Measurements from ENCODE around the gene RPL15.
"Not testable (repeated sequence)": the region's sequence is repeated elsewhere in the genome, so short reads cannot be mapped to it uniquely, and the experiment has no call there.

Gene RPL15

DNA sequence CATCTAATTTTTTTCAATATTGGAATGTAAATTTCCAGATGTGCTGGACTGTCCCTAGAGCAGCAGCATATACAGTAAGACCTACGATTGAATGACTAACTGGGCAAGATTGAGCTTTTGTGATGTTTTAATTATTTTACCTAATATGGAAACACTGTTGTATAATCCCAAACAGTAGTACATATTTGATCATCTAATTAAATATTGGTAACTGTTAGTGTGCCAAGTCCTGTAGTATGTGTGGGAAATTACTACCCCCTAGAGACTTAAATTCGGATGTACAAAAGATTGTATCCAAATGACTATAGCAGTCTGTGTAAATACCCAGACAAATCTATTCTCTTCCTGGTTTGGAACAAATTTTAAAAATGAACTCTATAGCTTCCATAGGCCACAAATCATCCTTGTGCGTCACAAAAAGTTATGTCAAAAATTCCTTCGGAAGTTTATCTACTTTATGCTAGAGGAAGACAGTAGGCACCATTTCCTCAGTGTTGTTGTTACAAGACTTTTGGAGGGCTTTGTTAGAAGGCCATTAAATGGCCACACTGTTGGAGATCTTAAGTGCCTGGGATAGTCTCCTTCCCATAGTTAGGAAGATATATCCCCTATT, 41.7 kb upstream of the RPL15 start:
- TF ChIP-seq POLR2A (IDR thresholded peaks at IDR 0.05; ENCODE audit: low read depth, low read length) (no peak), POLR2AphosphoS5 (IDR thresholded peaks at IDR 0.05; ENCODE audit: low read depth, low read length) (no peak), SPI1 (IDR thresholded peaks at IDR 0.05; ENCODE audit: low read depth, low read length) (no peak), PAX5 (IDR thresholded peaks at IDR 0.05; ENCODE audit: insufficient read depth, low read length, severe bottlenecking) (no peak), POU2F2 (IDR thresholded peaks at IDR 0.05; ENCODE audit: low read depth, low read length) (no peak), TAF1 (IDR thresholded peaks at IDR 0.05; ENCODE audit: low read depth, low read length) (no peak)
- DNase-seq (ENCODE audit: insufficient read length, low spot score) (no peak), FAIRE-seq (no peak)

DNA sequence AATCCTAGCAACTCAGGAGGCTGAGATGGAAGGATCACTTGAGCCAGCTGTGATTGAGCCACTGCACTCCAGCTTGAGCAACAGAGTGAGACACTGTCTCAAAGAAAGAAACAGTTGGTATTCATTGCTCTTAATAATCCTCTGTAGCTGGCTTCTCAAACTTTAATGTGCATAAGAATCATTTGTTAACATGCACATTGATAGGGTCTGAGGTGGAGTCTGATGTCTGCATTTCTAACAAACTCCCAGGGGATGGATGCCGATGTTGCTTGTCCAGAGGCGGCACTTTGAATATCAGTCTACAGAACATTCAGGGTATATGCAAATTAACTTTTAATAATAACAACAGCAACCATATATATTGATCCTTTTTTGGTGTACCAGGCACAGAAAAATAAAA, 40.0 kb upstream of the RPL15 start:
- FAIRE-seq = no peak
- DNase-seq (ENCODE audit: insufficient read length, low spot score) = no peak
- TF ChIP-seq SPI1 (IDR thresholded peaks at IDR 0.05; ENCODE audit: low read depth, low read length) (no peak), TAF1 (IDR thresholded peaks at IDR 0.05; ENCODE audit: low read depth, low read length) (no peak), POLR2AphosphoS5 (IDR thresholded peaks at IDR 0.05; ENCODE audit: low read depth, low read length) (no peak), PAX5 (IDR thresholded peaks at IDR 0.05; ENCODE audit: insufficient read depth, low read length, severe bottlenecking) (no peak), POLR2A (IDR thresholded peaks at IDR 0.05; ENCODE audit: low read depth, low read length) (no peak), POU2F2 (IDR thresholded peaks at IDR 0.05; ENCODE audit: low read depth, low read length) (no peak)

DNA sequence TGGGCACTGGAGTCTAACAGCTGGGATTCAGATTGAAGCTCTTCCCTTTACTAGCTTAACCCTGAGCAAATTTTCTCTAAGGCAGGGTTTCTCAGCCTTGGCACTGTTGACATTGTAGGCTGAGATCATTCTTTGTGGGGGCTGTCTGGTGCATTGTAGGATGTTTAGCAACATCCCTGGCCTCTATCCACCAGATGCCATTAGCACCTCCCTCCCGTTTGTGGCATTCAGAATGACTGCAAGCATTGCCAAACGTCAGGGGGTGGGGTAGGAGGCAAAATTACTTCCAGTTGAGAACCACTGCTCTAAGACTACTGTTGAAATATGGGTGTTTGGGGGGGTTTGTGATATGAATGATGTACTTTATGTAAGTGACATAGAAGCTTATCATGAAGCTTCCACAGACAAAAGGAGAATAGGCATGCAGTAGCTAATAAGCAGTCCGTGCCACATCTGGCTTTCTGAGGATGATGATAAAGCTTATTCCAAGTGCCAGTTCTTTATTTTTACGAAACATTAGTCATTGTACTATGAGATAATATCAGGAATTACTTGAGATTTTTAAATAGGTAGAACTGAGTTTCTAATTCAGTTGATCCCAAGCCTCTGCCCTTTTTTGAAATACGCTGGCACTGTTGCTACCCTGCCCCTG, 39.5 kb upstream of the RPL15 start:
- FAIRE-seq (no peak), DNase-seq (ENCODE audit: insufficient read length, low spot score) (no peak)
- TF ChIP-seq SPI1 (IDR thresholded peaks at IDR 0.05; ENCODE audit: low read depth, low read length) (no peak), POLR2AphosphoS5 (IDR thresholded peaks at IDR 0.05; ENCODE audit: low read depth, low read length) (no peak), TAF1 (IDR thresholded peaks at IDR 0.05; ENCODE audit: low read depth, low read length) (no peak), PAX5 (IDR thresholded peaks at IDR 0.05; ENCODE audit: insufficient read depth, low read length, severe bottlenecking) (no peak), POLR2A (IDR thresholded peaks at IDR 0.05; ENCODE audit: low read depth, low read length) (no peak), POU2F2 (IDR thresholded peaks at IDR 0.05; ENCODE audit: low read depth, low read length) (no peak)

DNA sequence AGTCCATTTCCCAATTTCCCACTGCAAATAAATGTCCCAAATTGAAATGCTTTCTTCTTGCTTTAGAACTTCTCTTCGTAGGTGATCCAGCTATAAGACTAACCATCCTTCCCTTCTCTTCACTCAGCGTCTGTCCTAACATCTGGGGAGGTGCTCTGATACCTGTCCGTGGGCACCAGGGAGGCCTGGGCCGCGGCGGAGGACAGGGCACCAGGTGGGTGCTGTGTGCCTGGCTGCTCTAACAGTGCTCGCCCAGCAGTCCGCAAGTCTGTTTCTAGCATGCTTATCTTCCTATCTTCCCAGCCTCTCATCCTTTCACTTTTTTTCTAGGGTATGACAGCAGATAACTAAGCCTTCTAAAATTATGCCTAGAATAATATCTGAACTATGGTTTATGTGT, 37.4 kb upstream of the RPL15 start:
- no peak for TF ChIP-seq TAF1 (IDR thresholded peaks at IDR 0.05; ENCODE audit: low read depth, low read length)
- FAIRE-seq (no peak), DNase-seq (ENCODE audit: insufficient read length, low spot score) (no peak)

DNA sequence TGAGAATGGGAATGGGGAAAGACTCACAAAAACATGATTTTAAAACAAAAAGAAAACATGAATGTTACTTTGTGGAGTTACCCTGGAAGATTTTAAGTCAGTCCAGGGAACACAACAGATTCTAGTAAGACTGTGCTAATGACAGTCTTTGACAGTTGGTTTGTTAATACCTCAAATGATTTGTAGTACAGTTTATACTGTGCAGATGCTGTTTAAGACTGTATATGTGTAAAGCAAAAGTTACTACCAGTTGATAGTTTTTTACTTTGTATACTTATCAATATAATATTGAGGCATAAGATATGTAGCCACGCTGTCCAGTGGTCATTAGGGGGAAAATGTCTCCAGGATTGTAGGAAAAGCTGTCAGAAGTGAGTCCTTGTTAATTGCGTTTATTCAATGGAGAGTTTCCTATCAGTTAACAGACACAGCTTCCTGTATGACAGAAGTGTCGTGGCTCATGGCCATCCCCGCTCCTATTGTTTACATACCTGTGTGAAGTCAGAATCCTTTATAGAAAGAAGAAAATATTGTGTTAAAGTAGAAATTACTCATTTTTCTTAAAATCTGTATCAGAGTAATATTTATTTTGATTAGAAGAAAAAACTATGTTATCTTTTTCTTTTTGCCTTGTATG, 36.1 kb upstream of the RPL15 start:
- no peak for DNase-seq (ENCODE audit: insufficient read length, low spot score)
- no peak for TF ChIP-seq POU2F2 (IDR thresholded peaks at IDR 0.05; ENCODE audit: low read depth, low read length)
- no peak for TF ChIP-seq TAF1 (IDR thresholded peaks at IDR 0.05; ENCODE audit: low read depth, low read length)
- no peak for TF ChIP-seq POLR2A (IDR thresholded peaks at IDR 0.05; ENCODE audit: low read depth, low read length)
- no peak for TF ChIP-seq POLR2AphosphoS5 (IDR thresholded peaks at IDR 0.05; ENCODE audit: low read depth, low read length)
- TF ChIP-seq PAX5 (IDR thresholded peaks at IDR 0.05; ENCODE audit: insufficient read depth, low read length, severe bottlenecking) = no peak
- TF ChIP-seq SPI1 (IDR thresholded peaks at IDR 0.05; ENCODE audit: low read depth, low read length) = no peak
- FAIRE-seq = no peak

DNA sequence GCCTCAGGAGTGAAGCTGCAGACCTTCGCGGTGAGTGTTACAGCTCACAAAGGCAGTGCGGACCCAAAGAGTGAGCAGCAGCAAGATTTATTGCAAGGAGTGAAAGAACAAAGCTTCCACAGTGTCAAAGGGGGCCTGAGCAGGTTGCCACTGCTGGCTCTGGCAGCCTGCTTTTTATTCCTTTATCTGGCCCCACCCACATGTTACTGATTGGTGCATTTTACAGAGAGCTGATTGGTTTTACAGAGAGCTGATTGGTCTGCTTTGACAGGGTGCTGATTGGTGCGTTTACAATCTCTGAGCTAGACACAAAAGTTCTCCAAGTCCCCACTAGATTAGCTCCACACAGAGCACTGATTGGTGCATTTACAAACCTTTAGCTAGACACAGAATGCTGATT, 34.9 kb upstream of the RPL15 start:
- DNase-seq (ENCODE audit: insufficient read length, low spot score); FAIRE-seq: not testable (repeated sequence)

DNA sequence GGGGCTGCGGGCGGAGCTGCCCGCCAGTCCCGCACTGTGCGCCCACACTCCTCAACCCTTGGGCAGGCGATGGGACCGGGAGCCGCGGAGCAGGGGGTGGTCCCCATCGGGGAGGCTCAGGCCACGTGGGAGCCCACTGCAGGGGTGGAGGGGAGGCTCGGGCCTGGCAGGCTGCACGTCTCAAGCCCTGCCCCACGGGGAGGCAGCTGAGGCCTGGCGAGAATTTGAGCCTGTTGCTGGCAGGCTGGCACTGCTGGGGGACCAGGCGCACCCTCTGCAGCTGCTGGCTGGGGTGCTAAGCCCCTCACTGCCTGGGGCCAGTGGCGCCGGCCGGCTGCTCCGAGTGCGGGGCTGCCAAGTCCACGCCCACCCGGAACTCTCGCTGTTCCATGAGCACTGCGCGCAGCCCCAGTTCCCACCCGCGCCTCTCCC, 34.4 kb upstream of the RPL15 start:
- TF ChIP-seq POLR2AphosphoS5 (IDR thresholded peaks at IDR 0.05; ENCODE audit: low read depth, low read length) (no peak), TAF1 (IDR thresholded peaks at IDR 0.05; ENCODE audit: low read depth, low read length) (no peak), PAX5 (IDR thresholded peaks at IDR 0.05; ENCODE audit: insufficient read depth, low read length, severe bottlenecking) (no peak), SPI1 (IDR thresholded peaks at IDR 0.05; ENCODE audit: low read depth, low read length) (no peak), POLR2A (IDR thresholded peaks at IDR 0.05; ENCODE audit: low read depth, low read length) (no peak), POU2F2 (IDR thresholded peaks at IDR 0.05; ENCODE audit: low read depth, low read length) (no peak)
- FAIRE-seq = no peak
- DNase-seq (ENCODE audit: insufficient read length, low spot score) = no peak

DNA sequence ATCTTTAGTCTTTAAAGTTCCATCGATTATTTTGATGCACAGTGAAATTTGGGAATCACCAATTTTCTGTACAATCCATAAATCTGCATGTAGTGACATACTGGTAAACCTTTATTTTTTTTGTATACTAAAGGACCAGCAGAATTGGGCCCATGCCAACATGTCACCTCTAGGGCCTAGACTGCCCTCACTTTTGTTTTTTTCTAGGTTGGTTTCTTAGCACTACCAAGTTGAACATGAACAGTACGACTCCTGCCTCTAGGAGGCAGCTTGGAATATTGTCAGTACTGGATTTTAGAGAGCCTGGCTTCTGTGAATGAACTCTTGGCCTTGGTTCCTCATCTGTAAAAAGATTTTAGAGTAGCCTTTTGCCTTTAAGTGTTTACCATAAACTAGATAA, 32.5 kb upstream of the RPL15 start:
- FAIRE-seq (no peak), DNase-seq (ENCODE audit: insufficient read length, low spot score) (no peak)
- no peak for TF ChIP-seq POU2F2 (IDR thresholded peaks at IDR 0.05; ENCODE audit: low read depth, low read length)
- TF ChIP-seq TAF1 (IDR thresholded peaks at IDR 0.05; ENCODE audit: low read depth, low read length) = no peak
- no peak for TF ChIP-seq POLR2A (IDR thresholded peaks at IDR 0.05; ENCODE audit: low read depth, low read length)
- TF ChIP-seq POLR2AphosphoS5 (IDR thresholded peaks at IDR 0.05; ENCODE audit: low read depth, low read length) = no peak
- TF ChIP-seq PAX5 (IDR thresholded peaks at IDR 0.05; ENCODE audit: insufficient read depth, low read length, severe bottlenecking) = no peak
- TF ChIP-seq SPI1 (IDR thresholded peaks at IDR 0.05; ENCODE audit: low read depth, low read length) = no peak

DNA sequence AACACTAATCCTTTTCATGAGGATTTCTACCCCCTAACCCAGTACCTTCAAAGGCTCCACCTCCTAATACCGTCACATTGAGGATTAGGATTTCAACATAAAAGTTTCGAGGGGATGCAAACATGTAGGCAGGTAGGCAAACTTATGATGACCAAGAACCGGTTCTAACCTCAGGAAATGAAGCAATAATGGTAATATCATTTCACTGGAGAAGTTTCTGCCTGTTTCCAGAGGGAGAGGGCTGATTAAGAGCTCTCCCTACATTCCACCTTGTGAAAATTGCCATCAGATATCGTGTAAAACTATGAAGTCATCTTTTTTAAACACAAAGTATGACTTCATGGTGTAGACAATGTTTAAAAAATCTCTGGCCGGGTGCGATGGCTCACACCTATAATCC, 31.7 kb upstream of the RPL15 start:
- TF ChIP-seq SPI1 (IDR thresholded peaks at IDR 0.05; ENCODE audit: low read depth, low read length) (no peak), PAX5 (IDR thresholded peaks at IDR 0.05; ENCODE audit: insufficient read depth, low read length, severe bottlenecking) (no peak), POLR2AphosphoS5 (IDR thresholded peaks at IDR 0.05; ENCODE audit: low read depth, low read length) (no peak), POLR2A (IDR thresholded peaks at IDR 0.05; ENCODE audit: low read depth, low read length) (no peak), TAF1 (IDR thresholded peaks at IDR 0.05; ENCODE audit: low read depth, low read length) (no peak), POU2F2 (IDR thresholded peaks at IDR 0.05; ENCODE audit: low read depth, low read length) (no peak)
- DNase-seq (ENCODE audit: insufficient read length, low spot score) (no peak), FAIRE-seq (no peak)

DNA sequence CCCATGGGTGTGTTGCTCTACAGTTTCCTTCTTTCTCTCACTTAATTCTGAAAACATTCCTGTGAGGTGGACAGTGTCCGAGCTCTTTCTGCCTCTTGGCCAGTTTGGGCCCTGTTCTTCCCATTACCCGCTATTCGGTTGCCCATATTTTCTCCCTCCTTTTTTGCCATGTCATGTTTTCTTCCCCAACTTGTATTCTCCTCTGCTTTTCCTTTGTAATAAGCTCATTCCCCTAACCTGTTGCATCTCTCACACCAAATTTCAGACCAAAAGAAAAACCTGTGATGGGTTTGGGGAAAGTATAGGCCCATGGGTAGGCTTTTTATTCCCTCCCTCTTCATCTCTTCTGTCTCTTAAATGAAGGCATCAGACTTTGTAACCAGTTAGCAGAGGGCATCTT, 30.6 kb upstream of the RPL15 start:
- DNase-seq (ENCODE audit: insufficient read length, low spot score) (no peak), FAIRE-seq (no peak)
- no peak for TF ChIP-seq POU2F2 (IDR thresholded peaks at IDR 0.05; ENCODE audit: low read depth, low read length)
- TF ChIP-seq TAF1 (IDR thresholded peaks at IDR 0.05; ENCODE audit: low read depth, low read length) = no peak
- no peak for TF ChIP-seq PAX5 (IDR thresholded peaks at IDR 0.05; ENCODE audit: insufficient read depth, low read length, severe bottlenecking)
- no peak for TF ChIP-seq SPI1 (IDR thresholded peaks at IDR 0.05; ENCODE audit: low read depth, low read length)
- no peak for TF ChIP-seq POLR2AphosphoS5 (IDR thresholded peaks at IDR 0.05; ENCODE audit: low read depth, low read length)
- TF ChIP-seq POLR2A (IDR thresholded peaks at IDR 0.05; ENCODE audit: low read depth, low read length) = no peak

All from GM12891 (cell line).